Stimulated activated CD8-positive, alpha-beta memory T cell treated with anti-CD3 and anti-CD28 coated beads, Interleukin-4, amount 100 ng/mL, for 1 hour (primary cell): ENCODE data around the gene VPS11.
A peak's percentile ranks its signal among the peaks of the same experiment; 100 is the strongest.
"Not testable (repeated sequence)": the region's sequence is repeated elsewhere in the genome, so short reads cannot be mapped to it uniquely, and the experiment has no call there.

ENCODE experiments used
- DNase-seq, 2 donors: peaks; one replicate each; pipeline ENCODE4 v3.0.0-alpha.2; 2020; ENCODE audit warnings: low read depth in 2 of 2, low spot score in 1 of 2

Gene VPS11

GRCh38 chr11:119067371-119068222 is at the start of gene VPS11:
Gene VPS11 (plus strand): TSS chr11:119067818. CDS start chr11:119067824, 6 bp downstream.
- peak; percentile 95 to 96 for DNase-seq

GRCh38 chr11:119018074-119018938 is 49.3 kb upstream of the VPS11 start, which contains the start of the genes RPS25 and TRAPPC4:
Gene RPS25 (minus strand): TSS chr11:119018343. CDS start chr11:119018284, 59 bp downstream.
Gene TRAPPC4 (plus strand): TSS chr11:119018766. CDS start chr11:119018796, 30 bp downstream.
- DNase-seq = peak; percentile 86 to 90

- DNase-seq = no peak
Measured at GRCh38 chr11:119019996-119020395, 47.6 kb upstream of the VPS11 start.

- DNase-seq = no peak
Measured at GRCh38 chr11:119021631-119022030, 46.0 kb upstream of the VPS11 start.

GRCh38 chr11:119023741-119024140 is 43.9 kb upstream of the VPS11 start:
- DNase-seq = no peak

GRCh38 chr11:119024430-119025098 is 43.1 kb upstream of the VPS11 start:
- DNase-seq = no peak

- no peak for DNase-seq
Measured at GRCh38 chr11:119025099-119025473, 42.5 kb upstream of the VPS11 start.

GRCh38 chr11:119025541-119025940 is 42.1 kb upstream of the VPS11 start:
- DNase-seq = no peak

- DNase-seq = no peak
Measured at GRCh38 chr11:119025978-119026766, 41.4 kb upstream of the VPS11 start.

- DNase-seq = no peak
Measured at GRCh38 chr11:119026970-119027369, 40.6 kb upstream of the VPS11 start.

- no peak for DNase-seq
Measured at GRCh38 chr11:119027561-119028345, 39.9 kb upstream of the VPS11 start.

- no peak for DNase-seq
Measured at GRCh38 chr11:119028346-119029068, 39.1 kb upstream of the VPS11 start.

- no peak for DNase-seq
Measured at GRCh38 chr11:119029069-119029339, 38.6 kb upstream of the VPS11 start.

GRCh38 chr11:119029340-119030028 is 38.1 kb upstream of the VPS11 start:
- DNase-seq = no peak

GRCh38 chr11:119030029-119030328 is 37.6 kb upstream of the VPS11 start:
- no peak for DNase-seq

GRCh38 chr11:119030329-119031047 is 37.1 kb upstream of the VPS11 start, which contains the start of gene SLC37A4:
Gene SLC37A4 (minus strand): TSS chr11:119030877.
- peak; percentile 98 to 99 for DNase-seq

- DNase-seq = no peak
Measured at GRCh38 chr11:119031912-119032280, 35.7 kb upstream of the VPS11 start.

GRCh38 chr11:119033421-119033820 is 34.2 kb upstream of the VPS11 start:
- not testable (repeated sequence) for DNase-seq
